HG03066 (cell line): Measurements from ENCODE around the gene FLT1.

Experiments
- ATAC-seq: cut with Tn5 transposase; IDR thresholded peaks from one replicate; pipeline ENCODE4 v1.9.1; 2021; ENCODE audit warnings: low read depth; ENCODE audit not compliant: unreplicated experiment

FLT1 gene

DNA sequence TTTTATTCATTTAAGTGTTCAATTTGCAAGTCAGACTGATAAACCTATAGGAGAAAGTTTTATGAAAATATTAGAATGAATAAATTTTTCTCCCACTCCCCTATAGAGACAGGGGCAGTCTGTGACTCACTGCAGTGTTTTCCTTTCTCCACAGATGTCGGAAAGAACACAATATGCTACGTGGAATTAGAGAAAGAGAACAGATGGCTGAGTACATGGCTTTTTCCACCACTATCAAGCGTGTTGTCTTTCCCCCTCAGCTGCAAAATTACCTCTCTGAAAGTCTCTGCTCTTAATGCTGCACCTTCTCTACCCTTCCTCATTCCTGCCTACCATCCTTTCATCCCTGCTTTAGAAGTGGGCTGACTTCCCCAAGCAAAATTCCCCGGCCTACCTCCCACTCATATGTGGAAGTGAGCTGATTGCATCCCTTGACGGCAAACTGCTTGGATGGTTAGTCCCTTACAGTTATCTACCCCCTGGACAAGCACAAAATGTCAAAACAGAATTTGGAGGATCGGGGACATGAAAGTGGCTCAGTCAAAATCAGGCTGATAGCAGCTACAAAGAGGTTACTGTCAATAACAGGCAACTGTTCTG is 30.0 kb downstream of the FLT1 start:
- no peak for ATAC-seq

DNA sequence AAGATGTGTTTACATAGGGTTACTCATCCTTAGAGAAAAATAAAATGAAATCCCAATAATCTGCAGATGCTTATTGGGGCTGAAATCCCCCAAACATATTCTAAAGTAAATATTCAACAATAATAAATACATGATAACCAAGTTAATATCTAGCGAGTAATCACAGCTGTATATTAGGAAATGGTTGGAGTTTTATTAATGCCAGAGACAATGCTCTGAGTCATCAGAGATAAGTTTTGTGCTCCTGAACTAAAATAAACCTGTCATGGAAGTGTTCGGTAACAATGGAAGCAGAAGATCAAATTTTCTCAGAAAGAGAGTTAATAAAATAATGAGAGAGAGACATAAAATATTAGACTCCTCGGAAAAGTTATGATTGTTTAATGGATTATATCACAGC is 31.4 kb downstream of the FLT1 start:
- no peak for ATAC-seq

DNA sequence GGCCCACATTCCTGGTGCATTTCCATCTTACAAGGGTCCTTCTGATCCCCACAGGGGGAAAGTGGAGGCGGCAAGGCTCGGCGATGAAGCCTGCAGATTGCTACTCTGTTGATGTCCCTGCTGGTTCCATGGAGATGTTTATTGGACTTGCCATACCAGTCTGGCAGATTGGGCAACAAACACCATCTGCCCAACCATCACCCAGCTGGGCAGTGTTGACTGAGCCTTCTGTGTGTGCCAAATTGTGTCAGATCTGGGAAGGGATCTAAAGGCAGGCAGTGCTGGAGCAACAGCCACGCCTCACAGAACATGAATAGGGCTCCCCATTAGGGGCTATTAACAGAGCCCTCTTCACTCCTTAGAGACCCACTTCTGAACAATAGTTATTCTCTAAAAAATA is 35.0 kb downstream of the FLT1 start:
- ATAC-seq = no peak

DNA sequence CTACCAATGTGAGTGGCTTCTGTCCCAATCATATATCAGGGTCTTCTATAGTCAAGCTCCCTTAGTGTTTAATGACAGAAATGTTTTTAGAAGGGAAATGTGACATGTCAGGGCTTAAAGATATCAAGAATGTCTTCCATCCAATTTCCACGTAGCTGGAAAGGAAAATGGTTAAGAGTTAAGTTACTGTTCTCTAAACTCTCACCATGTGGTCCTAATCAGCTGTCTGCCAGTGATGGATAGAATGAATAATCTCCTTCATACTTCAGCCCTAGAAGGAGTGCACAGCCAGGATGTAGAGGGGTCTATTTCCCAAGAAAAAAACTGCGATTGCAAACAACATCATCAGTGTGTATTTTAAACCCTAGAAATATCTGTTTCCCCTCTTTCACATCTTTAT is 36.3 kb downstream of the FLT1 start:
- ATAC-seq = no peak

DNA sequence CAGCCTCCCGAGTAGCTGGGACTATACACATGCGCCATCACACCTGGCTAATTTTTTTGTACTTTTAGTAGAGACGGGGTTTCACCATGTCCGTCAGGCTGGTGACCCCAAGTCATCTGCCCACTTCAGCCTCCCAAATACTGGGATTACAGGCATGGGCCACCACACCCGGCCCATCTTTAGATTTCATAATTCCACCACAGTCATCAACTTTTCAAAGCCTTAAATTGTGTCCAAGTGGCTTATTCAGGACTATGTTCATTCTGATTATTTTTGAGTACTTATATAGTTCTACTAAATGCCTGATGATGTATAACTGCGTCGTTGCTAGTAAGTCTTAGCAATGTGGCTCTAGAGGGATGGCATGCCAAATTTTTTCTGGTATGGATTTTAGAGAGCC is 36.9 kb downstream of the FLT1 start:
- no peak for ATAC-seq

DNA sequence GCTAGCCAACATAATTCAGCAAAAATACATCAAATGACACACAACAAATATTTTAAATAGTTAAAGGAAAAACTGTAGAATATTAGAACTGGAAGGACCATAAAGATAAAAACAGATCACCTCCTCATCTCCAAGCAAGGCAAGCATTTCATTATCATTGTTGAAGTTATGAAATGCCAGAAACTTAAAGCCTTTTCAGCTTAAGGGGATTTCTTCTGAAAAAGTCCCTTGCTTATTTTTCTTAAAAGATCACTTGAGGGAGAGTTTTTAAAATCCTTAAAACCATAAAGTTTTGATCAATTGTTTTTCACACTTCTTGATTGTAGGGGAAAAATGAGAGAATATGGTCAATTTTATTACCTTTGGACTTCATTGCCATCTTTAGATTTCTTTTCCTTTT is 37.4 kb downstream of the FLT1 start:
- no peak for ATAC-seq

DNA sequence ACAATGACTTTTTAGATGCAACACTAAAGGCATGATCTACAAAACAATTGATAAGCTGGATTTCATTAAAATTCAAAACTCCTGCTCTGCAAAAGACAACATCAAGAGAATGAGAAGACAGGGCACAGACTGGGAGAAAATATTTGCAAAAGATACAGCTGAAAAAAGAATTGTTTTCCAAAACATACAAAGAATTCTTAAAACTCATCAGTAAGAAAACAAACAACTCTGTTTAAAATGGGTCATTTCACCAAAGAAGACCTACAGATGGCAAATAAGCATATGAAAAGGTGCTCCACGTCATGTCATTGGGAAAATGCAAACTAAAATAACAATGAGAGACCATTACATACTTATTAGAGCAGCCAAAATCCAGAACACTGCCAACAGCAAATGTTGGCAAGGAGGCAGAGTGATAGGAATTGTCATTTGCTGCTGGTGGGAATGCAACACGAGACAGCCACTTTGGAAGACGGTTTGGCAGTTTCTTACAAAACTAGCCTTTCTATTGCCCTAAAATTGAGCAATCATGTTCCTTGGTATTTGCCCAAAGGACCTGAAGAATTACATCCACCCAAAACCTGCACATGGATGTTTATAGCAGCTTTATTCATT is 39.2 kb downstream of the FLT1 start:
- ATAC-seq = no peak

DNA sequence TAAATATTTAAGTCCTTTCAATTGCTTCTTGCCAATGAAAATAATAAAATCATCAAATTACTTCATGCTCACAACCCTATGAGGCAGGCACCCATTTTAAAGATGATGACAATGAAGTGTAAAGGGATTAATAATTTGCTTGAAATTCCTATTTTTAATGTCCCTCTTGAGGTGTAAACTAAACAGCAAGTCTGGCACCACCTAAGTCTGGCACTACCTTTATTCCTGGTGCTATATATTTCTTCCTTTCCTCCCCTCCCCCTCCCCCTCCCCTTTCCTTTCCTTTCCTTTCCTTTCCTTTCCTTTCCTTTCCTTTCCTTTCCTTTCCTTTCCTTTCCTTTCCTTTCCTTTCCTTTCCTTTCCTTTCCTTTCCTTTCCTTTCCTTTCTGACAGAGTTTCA is 42.2 kb downstream of the FLT1 start:
- no peak for ATAC-seq

DNA sequence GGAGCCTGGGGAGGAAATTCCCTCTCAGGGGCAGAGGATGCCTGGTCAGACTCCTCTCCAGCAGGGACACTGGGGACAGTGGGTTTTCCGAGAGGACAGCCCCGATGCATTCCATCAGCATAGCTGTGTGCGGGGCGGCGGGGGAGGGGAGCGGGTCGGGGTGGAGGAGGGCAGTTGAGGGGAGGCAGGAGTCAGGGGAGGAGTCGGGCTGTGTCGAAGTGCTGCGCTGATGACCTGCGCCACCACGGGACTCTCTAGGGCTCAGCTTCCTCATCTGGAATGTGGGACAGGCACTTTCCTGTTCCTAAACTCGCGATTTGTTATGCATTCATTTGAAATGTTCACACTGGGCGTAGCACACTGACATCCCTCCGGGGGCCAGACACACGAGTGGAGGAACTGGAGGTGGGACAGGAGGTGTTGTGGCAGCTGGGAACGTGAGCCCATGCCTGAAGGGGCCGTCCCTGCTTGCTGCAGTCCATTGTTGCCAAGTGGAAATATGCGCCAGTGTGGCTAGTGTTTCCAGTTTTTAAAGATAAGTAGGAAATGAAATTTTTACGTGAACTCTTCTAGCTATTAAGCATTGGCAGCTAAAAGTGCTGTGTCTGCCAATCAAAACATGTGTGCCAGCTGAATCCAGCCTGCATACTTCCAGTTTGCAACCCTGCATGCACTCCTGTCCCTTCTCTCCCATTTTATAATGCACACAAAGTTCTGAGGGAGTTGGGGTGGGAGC is 43.3 kb downstream of the FLT1 start:
- ATAC-seq = no peak

DNA sequence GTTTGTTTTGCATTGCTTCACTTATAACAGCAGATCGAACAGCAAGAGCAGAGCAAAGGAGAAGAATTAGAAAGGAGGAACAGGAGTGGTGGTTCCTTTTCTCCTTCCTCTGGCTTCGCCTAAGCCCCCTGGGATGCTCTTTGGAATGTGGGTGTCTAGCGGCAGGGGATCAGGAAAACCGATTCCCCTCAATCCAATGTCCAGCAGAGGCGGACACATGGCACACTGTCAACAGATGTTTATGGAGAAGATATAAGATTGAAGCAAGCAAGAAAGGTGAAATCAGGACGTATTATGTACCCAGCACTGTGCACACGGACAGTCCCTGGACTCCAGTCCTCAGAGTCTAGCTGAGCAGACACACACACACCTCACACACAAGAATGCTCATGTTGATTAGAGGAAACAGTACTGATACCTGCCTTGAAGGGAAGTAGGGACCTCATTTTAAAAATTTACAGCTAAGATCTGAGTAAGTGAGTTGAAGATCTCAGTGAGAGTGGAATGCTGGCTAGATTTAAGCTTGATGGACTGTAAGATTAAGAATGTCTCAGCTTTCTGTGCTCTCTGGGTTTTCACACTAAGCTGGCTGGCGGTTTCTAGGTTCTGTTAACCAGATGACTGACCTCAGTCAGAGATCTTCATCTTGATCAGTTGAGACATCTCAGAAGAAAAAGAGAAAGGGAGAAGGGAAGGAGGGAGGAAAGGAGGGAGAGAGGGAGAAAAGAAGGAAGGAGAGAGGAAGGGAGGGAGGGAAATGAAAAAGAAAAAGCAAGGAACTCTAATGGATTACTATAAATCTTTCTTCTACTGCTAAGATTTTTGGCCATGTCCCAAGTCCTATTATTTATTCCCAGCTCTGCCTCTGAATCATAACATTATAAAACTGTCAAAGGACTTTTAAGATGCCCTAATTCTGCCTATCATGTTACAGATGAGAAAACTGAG is 44.8 kb downstream of the FLT1 start:
- no peak for ATAC-seq

DNA sequence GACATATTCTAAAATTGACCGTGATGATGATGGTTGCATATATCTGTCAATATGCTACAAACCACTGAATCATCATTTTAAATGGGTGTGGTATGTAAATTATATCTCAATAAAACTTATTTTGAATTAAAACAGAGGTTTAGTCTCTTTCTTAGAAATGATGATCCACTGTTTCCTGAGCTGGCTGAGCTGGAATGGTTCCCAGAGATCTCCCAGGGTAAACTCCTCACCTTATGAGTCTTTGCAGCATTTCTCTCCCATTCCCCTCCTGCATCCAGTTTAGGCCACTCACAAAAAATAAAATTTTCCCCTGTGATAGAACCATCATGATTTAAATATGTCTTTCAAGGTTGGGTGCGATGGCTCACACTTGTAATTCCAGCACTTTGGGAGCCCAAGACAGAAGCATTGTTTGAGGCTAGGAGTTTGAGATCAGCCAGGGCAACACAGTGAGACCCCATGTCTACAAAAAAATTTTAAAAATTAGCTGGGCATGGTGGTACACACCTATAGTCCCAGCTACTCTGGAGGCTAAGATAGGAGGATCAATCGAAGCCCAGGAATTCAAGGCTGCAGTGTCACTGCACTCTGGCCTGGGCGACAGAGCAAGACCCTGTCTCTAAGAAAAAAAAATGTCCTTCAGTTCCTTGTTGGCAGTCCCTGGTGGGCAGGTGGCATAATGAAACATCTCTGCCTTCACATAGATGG is 46.1 kb downstream of the FLT1 start:
- ATAC-seq = no peak

DNA sequence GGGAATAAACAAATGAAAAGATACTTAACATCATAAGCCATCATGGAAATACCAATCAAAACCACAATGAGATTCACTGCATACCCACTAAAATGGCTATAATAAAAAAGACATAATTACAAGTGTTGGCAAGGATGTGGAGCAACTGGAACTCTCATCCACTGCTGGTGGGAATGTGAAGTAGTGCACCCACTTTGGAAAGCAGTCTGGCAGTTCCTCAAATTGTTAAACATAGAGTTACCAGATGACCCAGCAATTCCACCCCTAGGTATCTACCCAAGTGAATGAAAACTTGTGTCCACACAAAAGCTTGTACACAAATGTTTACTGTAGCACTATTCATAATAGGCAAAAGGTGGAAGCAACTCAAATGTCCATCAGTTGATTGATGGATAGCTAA is 46.9 kb downstream of the FLT1 start:
- ATAC-seq = no peak

DNA sequence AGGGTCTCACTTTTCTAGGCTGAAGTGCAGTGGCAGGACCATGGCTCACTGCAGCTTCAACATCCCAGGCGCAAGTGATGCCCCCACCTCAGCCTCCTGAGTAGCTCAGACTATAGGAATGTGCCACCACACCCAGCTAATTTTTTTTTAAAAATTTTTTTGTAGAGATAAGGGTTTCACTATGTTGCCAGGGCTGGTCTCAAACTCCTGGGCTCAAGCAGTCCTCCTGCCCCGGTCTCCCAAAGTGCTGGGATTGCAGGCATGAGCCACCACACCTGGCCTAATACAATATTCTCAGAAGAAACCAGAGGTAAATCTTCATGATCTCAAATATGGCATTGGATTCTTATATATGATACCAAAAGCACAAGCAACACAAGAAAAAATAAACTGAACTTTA is 47.7 kb downstream of the FLT1 start:
- ATAC-seq = no peak

DNA sequence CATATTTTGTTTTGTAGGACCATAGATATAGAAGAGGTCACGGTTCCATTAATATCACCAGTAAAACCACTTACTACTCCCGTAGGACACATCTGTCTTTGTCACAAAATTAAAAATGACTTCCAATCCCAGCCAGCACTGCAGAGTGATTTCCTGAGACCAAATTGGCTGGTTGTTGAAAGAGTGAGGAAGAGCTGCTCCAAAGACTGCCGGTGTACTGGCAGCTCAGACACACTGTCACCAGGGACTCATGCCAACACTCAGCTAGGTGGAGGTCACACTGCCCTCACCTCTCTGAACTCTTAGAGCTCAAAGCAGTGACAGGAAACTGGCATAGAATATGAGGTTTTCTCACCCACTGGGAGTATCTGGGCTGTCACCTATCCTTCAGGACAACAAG is 52.1 kb downstream of the FLT1 start:
- ATAC-seq = no peak

DNA sequence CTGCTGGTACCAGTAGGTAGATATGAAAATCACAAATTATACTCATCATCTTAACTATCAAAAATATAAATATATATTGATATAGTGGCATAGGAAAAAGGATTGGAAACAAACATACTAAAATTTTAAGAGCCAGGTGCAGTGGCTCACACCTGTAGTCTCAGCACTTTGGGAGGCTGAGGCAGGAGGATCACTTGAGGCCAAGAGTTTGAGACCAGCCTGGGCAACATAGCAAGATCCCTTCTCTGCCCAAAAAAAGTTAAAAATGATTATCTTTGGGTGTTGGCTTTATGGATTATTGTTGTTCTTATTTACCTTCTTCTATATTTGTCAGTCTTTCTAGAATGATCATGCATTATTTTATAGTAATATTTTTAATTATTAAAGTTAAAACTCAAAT is 53.4 kb downstream of the FLT1 start:
- ATAC-seq = no peak

DNA sequence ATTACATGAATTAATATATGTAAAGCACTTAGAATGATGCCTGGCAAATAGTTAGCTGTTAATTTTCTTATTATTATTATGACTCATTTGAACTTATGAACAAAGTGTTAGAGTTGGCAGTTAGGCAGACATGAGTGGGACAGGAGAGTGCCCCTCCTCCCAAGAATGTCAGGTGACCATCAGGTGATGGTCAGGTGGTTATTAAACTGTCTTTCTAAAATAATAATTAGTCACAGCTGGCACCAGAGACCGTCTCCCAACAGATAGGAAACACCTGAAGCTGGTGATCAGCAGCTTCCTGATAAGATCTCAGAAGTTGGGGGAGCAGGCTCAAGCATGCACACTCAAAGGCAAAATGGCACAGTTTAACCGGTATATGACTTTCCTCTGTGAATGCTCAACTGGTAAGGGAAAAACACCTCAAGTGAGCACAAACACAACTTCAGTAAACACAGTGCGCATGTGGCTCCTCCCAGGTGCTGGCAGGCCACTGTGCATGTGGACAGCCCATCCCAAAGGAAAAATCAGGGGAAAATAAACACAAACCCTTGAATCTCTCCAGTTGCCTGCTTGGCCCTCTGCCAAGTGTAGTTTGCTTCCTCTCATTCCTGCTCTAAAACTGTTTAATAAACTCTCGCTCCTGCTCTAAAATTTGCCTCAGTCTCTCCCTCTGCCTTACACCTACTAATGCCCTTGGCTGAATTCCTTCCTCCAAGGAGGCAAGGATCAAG is 54.0 kb downstream of the FLT1 start:
- ATAC-seq = no peak

DNA sequence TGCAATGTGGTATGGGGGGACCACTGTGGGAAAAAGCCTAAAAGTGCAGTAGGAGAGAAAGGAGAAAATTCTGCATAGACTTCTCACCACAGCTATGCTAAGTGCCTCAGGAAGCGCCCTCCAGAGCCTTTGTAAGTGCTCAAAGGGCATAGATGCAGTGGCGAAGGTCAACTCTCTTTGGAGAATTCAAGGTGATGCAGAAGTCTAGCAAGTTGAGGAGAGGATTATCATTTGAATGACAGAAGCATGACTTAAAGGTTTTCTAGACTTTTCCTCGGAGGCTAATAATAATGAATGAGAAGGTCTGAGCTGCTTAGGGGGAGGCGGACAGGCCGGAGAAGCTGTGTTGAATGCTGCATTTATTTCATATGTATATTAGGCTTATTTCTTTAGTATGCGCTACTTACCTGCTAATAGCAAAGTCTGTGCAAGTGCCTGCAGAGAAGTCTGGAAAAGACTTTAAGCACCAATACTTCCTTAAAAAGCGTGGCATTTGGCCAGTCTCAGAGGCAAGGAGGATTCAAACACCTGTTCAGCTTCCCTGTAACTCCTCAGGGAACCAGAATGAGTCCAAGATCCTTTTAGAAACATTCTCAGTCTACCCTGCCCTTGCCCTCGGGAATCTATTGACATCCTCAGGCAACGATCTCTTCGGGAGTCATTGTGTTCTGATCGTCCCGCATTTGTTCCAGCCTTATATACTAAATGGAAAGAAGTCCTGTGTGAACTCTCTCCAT is 56.2 kb downstream of the FLT1 start:
- ATAC-seq = no peak

DNA sequence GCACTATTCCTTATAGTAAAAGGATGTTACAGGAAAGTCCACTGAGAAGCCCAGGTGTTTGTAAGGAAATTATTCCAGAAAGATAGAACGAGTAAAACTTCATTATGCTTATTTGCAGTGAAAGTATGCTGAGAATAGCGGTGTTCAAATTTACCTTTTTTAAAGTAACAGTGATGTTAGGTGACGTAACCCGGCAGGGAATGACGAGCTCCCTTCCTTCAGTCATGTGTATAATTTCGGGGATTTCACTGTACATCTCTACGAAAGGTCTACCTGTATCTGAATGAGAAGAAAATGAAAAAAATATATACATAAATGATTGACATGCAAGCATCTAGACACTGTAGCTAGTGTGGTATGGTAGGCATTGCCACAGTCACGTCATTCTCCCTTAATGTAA is 56.9 kb downstream of the FLT1 start:
- no peak for ATAC-seq

DNA sequence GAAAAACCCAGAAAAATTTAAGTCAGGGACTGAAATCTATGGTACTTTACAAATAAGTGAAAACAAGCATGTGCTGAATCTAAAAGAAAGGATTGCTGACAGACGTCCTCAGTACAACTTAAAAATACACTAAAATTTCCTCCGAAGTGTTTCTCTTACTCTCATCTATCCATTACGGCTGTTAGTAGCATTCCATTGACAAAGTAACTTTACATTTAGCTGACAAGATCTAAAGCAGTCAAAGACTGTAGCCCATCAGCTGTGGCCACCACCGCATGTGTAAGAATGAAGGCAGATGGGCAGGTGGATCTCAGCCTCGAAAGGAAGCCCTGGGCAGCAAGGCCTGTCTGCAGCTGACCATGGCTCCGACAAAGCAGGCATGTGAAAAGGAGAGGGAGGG is 59.0 kb downstream of the FLT1 start:
- no peak for ATAC-seq
